Measurements from ENCODE around the gene SPDL1. TPM values are rescaled to one million over a fixed set of nuclear protein-coding genes. Genes with fewer than 3 reads are reported as not detected.

The SPDL1 gene
- total and polyA plus RNA-seq, 2 donors (not counting 1 experiment from before 2014, with no cell fraction given): 4.1 to 17.9 TPM

GRCh38 chr5:169648725-169649310 lies 65.2 kb downstream of the SPDL1 start:
- peaks cover 97% of the 10 kb centered on the region for H3K79me2 ChIP-seq (ENCODE audit: control insufficient read depth, insufficient read depth, low read length)
- Mint-ChIP-seq H3K9me3 (ENCODE audit: insufficient read depth) (no peaks in the 10 kb centered on the region), H3K4me3 (peak overlapping the region; percentile 51), H3K4me1 (peaks cover 95% of the 10 kb centered on the region), H3K27ac (peak overlapping the region; percentile 62), H3K27me3 (no peaks in the 10 kb centered on the region)
- H3K9me3 ChIP-seq (ENCODE audit: control extremely low read depth in 1 of 3, control insufficient read depth in 2 of 3, insufficient read depth in 1 of 3, low read length in 2 of 3): no peaks in the 10 kb centered on the region
- peak overlapping the region in 1 of 2 donors; percentile 26 for H3K27ac ChIP-seq (ENCODE audit: low read length in 2 of 2)
- intact Hi-C loops (cut with micrococcal nuclease): no loop called here
- H3K27me3 ChIP-seq (replicated peaks in 1 of 4; ENCODE audit: control extremely low read depth in 1 of 4, control insufficient read depth in 3 of 4, insufficient read depth in 4 of 4, low read length in 3 of 4): no peaks in the 10 kb centered on the region
- ATAC-seq (ENCODE audit: low read depth): no peak
- H4K20me1 ChIP-seq (ENCODE audit: control insufficient read depth, insufficient read depth, low read length, poor library complexity, severe bottlenecking): peaks cover 96% of the 10 kb centered on the region
- H3K4me1 ChIP-seq (ENCODE audit: control insufficient read depth in 2 of 2, insufficient read depth in 2 of 2, low read length in 2 of 2): peaks cover 57 to 70% of the 10 kb centered on the region in 2 donors
- no peak overlapping the region for H3K9ac ChIP-seq (ENCODE audit: low read length)
- no peak overlapping the region for H3K4me3 ChIP-seq (ENCODE audit: control extremely low read depth in 1 of 5, extremely low read depth in 1 of 5, insufficient read depth in 1 of 5, low read depth in 2 of 5, low read length in 4 of 5)
- POLR2A ChIA-PET: no interaction called here
- WGBS (ENCODE audit: insufficient coverage): 60% methylated on average over 10 of the region's 13 CpGs
- CTCF ChIA-PET: no interaction called here
- TF ChIP-seq CTCF (IDR thresholded peaks at IDR 0.05) (no peak), EZH2 (IDR thresholded peaks at IDR 0.05; ENCODE audit: borderline replicate concordance, insufficient read depth, low read depth, low read length, poor library complexity, severe bottlenecking) (no peak)
- H2AFZ ChIP-seq (ENCODE audit: insufficient read depth, low read depth, low read length, poor library complexity, severe bottlenecking): no peak overlapping the region
- H3K4me2 ChIP-seq (replicated peaks; ENCODE audit: low read depth, low read length, poor library complexity, severe bottlenecking): peak overlapping the region; percentile 39
- DNase-seq: no peak
- peaks cover 1 to 25% of the 10 kb centered on the region in 2 experiments for H3K36me3 ChIP-seq (replicated peaks in 1 of 2; ENCODE audit: control extremely low read depth in 1 of 2, control insufficient read depth in 1 of 2, extremely low read depth in 1 of 2, insufficient read depth in 2 of 2, low read length in 1 of 2)

- DNase-seq (no peak), ATAC-seq (ENCODE audit: low read depth) (no peak)
- peak overlapping the region; percentile 87 for H3K27ac Mint-ChIP-seq
- H3K4me2 ChIP-seq (replicated peaks; ENCODE audit: low read depth, low read length, poor library complexity, severe bottlenecking): peak overlapping the region; percentile 44
- H3K9ac ChIP-seq (ENCODE audit: low read length): no peak overlapping the region
- TF ChIP-seq EZH2 (IDR thresholded peaks at IDR 0.05; ENCODE audit: borderline replicate concordance, insufficient read depth, low read depth, low read length, poor library complexity, severe bottlenecking) (no peak), CTCF (IDR thresholded peaks at IDR 0.05) (no peak)
- peak overlapping the region in 1 of 2 donors; percentile 6 for H3K27ac ChIP-seq (ENCODE audit: low read length in 2 of 2)
- ChIA-PET CTCF (no interaction called here), POLR2A (no interaction called here)
- no peaks in the 10 kb centered on the region for H3K27me3 ChIP-seq (replicated peaks in 1 of 4; ENCODE audit: control extremely low read depth in 1 of 4, control insufficient read depth in 3 of 4, insufficient read depth in 4 of 4, low read length in 3 of 4)
- H3K36me3 ChIP-seq (replicated peaks in 1 of 2; ENCODE audit: control extremely low read depth in 1 of 2, control insufficient read depth in 1 of 2, extremely low read depth in 1 of 2, insufficient read depth in 2 of 2, low read length in 1 of 2): peaks cover 0 to 24% of the 10 kb centered on the region in 2 experiments
- H4K20me1 ChIP-seq (ENCODE audit: control insufficient read depth, insufficient read depth, low read length, poor library complexity, severe bottlenecking): peaks cover 96% of the 10 kb centered on the region
- no peaks in the 10 kb centered on the region for H3K27me3 Mint-ChIP-seq
- intact Hi-C loops (cut with micrococcal nuclease): no loop called here
- H3K9me3 ChIP-seq (ENCODE audit: control extremely low read depth in 1 of 3, control insufficient read depth in 2 of 3, insufficient read depth in 1 of 3, low read length in 2 of 3): no peaks in the 10 kb centered on the region
- 93% methylated on average over 2 of the region's 7 CpGs for whole genome bisulfite sequencing (ENCODE audit: insufficient coverage)
- no peak overlapping the region for H2AFZ ChIP-seq (ENCODE audit: insufficient read depth, low read depth, low read length, poor library complexity, severe bottlenecking)
- peak overlapping the region; percentile 51 for H3K4me3 Mint-ChIP-seq
- H3K4me3 ChIP-seq (ENCODE audit: control extremely low read depth in 1 of 5, extremely low read depth in 1 of 5, insufficient read depth in 1 of 5, low read depth in 2 of 5, low read length in 4 of 5): no peak overlapping the region
- no peaks in the 10 kb centered on the region for H3K9me3 Mint-ChIP-seq (ENCODE audit: insufficient read depth)
- H3K79me2 ChIP-seq (ENCODE audit: control insufficient read depth, insufficient read depth, low read length): peaks cover 97% of the 10 kb centered on the region
- peaks cover 57 to 69% of the 10 kb centered on the region in 2 donors for H3K4me1 ChIP-seq (ENCODE audit: control insufficient read depth in 2 of 2, insufficient read depth in 2 of 2, low read length in 2 of 2)
- H3K4me1 Mint-ChIP-seq: peaks cover 97% of the 10 kb centered on the region
Measured at GRCh38 chr5:169649486-169649885, 65.9 kb downstream of the SPDL1 start.

All from B cell (primary cell).